Keratinocyte (primary cell): ENCODE measurements around the gene DTWD2.

Source experiments
- CTCF ChIP-seq, 3 experiments: IDR thresholded peaks in 1 of 3; conservative IDR thresholded peaks in 1 of 3; optimal IDR thresholded peaks in 1 of 3; 2 replicates in 2 of 3; 3 replicates in 1 of 3; pipeline versions ENCODE3 to v1.5.1; 2011; ENCODE audit warnings: low read length in 3 of 3, mild to moderate bottlenecking in 3 of 3, moderate library complexity in 2 of 3, control low read depth in 1 of 3, inconsistent platforms in 1 of 3; ENCODE audit not compliant: insufficient read depth in 2 of 3; ENCODE audit errors: extremely low read depth in 1 of 3
- EZH2 ChIP-seq: IDR thresholded peaks from one replicate; pipeline ENCODE4 v1.6.1; 2012; ENCODE audit warnings: inconsistent platforms, mild to moderate bottlenecking, low read length, moderate library complexity

- TF ChIP-seq CTCF (optimal IDR thresholded peaks at IDR 0.05 in 1 of 3, IDR thresholded peaks at IDR 0.05 in 1 of 3, conservative IDR thresholded peaks at IDR 0.05 in 1 of 3; ENCODE audit: extremely low read depth in 1 of 3, insufficient read depth in 2 of 3, low read length in 3 of 3): no peak
- TF ChIP-seq EZH2: no peak
These were observed 476 bp upstream of the DTWD2 start for GRCh38 chr5:118988866-118989180.
